ENCODE results near the gene IGLL1.
A peak's percentile ranks its signal among the peaks of the same experiment; 100 is the strongest.
"Not testable (repeated sequence)": the region's sequence is repeated elsewhere in the genome, so short reads cannot be mapped to it uniquely, and the experiment has no call there.

Gene IGLL1

GRCh38 chr22:23591201-23591791 is 11.2 kb upstream of the IGLL1 start:
- DNase-seq: peak; percentile 53 to 62

DNA sequence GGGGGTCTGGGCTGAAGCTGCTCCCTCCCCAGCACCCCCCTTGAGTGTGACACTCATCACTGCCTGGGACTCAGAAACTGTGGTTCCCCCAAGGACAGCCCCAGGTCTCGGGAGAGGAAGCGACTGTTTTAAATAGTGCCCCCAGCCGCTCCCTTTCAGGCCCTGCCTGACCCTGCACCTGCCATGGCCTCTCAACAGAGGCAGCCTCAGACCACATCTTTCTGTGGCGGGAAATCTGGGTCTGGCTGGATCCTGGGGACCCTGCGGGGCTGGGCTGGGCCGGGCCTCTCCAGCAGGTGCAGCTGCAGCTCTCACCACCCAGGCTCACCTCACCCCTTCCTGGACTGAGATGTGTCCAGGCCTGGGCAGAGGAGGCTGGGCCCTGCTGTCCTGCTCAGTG is 3.7 kb upstream of the IGLL1 start:
- no peak for DNase-seq

DNA sequence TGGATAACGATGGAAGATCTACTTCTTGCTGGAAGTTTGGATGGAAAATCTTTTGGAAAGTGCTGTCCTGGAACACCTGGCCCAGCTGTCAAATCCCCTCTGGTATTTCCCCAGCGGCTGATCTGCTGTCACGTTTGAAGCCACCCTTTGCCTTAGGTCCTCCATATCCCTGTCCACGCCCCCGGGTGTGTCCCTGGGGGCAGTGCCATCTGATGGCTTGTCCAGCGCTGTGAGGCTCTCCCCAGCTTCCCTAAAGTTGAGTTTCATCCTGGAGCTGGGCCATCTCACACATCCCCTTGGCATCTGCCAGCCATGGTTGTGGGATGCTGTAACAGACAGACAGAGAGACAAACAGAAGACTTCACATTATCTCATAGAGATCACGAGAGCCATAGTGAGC is 3.1 kb upstream of the IGLL1 start:
- DNase-seq: no peak

DNA sequence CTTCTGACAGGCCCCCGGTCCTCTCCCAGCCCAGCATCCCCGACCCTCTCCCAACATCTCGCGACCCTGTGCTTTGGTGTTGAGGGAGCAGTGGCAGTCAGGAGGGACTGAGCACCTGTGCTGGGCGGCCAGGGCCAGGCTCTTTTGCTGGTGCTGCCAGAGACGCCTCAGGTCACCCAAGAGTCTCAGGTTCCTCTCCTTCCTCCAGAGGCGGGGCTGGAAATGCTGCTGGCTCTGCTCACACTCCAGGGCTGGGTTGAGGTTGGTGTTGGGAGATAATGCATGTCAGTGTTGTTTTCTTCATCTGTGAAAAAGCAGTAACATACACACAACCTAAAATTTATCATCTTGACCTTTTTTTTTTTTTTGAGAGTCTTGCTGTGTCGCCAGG is 1.2 kb upstream of the IGLL1 start:
- DNase-seq: no peak

- DNase-seq: no peak
Observed at GRCh38 chr22:23580576-23581259, 628 bp upstream of the IGLL1 start.

- no peak for DNase-seq
Observed at GRCh38 chr22:23579280-23579679, 810 bp downstream of the IGLL1 start.

DNA sequence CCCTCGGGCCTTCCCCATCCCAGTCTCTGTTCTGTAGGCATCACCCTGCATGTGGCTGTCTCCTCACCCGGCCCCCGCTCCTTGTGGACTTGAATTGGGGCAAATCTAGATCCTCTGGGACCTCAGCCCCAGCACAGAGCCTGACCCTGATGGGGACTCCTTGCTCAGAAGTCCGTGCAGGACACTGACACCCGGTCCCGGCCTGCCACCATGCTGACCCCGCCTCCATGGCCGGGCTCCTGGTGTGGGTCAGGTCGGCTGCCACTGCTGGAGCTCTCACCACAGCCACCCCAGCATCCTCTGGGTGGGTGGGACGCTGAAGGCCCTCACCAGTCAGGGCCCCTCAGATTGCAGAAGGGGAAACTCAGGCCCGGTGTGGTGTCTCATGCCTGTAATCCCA is 1.8 kb downstream of the IGLL1 start:
- no peak for DNase-seq

DNA sequence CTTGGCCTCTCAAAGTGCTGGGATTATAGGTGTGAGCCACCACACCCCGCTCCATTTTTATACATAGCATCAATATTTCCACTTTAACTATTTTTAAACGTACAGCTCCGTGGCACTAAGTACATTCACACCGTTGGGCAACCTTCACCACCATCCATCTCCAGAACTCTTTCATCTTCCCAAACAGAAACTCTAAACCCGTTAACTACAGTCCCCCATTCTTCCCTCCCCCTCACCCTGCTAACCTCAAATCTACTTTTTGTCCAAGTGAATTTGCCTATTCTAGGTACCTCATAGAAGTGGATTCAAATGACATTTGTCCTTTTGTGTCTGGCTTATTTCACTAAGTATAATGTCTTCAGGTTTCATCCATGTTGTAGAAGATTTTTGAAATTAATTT is 3.4 kb downstream of the IGLL1 start:
- no peak for DNase-seq

DNA sequence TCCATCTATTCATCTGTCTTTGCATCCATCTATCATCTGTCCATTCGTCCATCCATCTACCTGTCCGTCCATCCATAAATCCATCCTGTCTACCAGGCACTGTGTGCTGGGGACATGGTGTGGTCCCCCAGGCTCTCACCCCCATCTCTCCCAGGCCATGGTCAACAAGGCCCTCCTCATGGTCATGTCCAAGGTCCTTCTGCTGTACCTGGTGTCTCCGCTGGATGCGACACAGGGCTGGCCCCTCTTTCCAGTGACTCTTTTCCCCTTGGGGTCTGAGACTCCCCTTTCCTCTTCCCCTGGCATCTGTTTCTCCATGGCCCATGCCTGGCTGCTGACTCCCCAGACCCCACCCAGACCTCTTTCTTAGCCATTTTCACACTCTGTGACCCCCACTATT is 4.5 kb downstream of the IGLL1 start:
- DNase-seq: no peak

DNA sequence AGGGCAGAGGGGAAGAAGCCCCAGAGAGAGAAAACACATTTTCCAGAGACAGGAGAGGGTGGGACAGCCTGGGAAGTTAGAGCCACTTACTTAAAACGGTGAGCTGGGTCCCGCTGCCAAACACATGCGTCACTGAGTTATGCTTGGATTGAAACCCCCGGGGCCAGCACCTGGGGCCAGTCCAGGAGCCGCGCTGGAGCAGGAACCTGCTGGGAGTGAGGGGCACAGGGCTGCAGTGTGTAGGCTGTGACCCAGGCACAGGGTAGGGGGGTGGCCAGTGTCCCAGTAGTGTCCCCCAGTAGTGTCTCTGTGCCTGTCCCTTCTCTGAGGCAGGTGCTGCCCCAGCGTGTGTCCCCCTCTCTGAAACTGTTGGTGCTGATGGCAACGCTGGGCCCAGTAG is 5.2 kb downstream of the IGLL1 start:
- DNase-seq: no peak

- no peak for DNase-seq
Observed at GRCh38 chr22:23574371-23574811, 5.7 kb downstream of the IGLL1 start.

GRCh38 chr22:23573701-23574235 is 6.3 kb downstream of the IGLL1 start:
- DNase-seq: not testable (repeated sequence)

DNA sequence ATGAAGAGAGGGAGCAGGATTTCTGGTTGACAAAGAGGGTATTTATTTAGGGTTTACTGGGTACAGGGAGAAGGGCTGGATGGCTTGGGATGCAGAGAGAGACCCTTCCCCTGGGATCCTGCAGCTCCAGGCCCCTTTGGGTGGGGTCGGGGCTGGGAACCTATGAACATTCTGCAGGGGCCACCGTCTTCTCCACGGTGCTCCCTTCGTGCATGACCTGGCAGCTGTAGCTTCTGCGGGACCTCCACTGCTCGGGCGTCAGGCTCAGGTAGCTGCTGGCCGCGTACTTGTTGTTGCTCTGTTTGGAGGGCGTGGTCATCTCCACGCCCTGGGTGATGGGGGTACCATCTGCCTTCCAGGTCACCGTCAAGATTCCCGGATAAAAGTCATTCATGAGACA is 7.0 kb downstream of the IGLL1 start:
- not testable (repeated sequence) for DNase-seq

DNA sequence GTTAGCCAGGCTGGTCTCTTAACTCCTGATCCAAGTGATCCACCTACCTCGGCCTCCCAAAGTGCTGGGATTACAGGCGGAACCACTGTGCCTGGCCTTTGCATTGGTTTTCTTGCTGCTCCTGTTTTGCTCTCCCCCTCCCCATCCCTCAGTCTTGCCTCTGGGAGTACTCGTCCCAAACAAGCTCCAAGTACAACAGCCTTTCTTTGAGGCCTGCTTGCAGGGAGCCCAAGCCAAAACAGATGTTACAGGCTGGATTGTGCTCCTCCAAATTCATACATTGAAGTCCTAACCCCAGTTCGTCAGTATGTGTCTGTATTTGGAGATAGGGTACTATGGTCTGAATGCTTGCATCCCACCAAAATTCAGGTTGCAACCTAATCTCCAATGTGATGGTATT is 8.6 kb downstream of the IGLL1 start:
- no peak for DNase-seq

DNA sequence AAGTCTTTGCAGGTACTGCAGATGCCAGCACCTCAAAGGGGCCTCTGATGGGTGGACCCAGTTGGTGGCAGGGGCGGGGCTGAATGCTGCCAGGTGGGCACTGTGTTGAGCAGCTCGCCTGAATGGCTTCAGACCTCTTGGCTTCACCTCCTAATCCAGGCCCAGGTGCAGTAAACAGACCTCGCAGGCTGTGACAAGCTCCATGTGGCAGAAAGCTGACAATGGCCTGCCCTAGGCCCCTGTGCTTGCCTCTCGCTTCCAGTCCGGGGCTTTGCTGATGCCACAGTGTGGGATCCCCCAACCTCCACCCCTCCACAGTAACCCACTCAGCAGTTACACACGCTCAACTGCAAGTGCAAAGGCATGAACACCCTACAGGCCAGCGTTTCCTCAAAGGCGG is 9.4 kb downstream of the IGLL1 start:
- DNase-seq: no peak

- no peak for DNase-seq
Observed at GRCh38 chr22:23569716-23570115, 10.4 kb downstream of the IGLL1 start.

GRCh38 chr22:23569291-23569690 is 10.8 kb downstream of the IGLL1 start:
- DNase-seq: no peak

- DNase-seq: no peak
Observed at GRCh38 chr22:23566705-23567475, 13.2 kb downstream of the IGLL1 start.

DNA sequence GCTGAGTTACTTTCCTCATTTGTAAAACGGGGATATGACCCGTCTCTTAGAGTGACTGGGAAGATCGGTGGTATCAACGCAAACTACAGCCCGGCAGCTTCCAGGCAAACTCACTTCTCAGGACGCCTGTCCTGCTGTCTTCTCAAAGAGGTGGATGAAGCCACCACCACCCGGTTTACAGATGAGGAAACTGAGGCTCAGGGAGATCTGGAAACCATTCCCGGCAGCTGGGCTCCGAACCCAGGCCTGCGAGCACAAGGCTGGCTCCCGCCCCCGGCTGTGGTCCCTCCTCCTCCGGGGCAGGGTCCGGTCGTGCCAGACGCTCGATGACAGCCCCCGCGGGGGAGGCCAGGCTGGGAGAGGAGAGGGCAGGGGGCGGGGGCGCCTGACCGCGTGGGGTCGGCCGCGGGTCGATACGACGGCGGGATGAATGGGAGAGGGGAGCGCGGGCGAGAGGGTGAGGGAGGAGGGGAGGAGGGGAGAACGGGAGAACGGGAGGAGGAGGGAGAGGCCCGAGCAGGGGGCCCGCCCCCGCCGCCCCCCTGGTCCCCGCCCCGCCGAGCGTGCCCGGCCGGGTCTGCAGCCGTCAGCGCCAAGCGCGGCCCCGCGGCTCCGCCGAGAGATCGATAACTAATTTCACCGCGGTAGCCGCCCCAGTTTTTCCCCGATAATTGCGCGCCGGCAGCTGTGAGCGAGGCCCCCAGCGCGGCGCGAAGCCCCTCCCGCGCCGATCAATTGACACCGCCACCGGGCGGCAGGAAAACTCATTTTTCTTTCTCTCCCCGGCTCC is 14.0 kb downstream of the IGLL1 start:
- DNase-seq: no peak

- no peak for DNase-seq
Observed at GRCh38 chr22:23565305-23565914, 14.7 kb downstream of the IGLL1 start.

GRCh38 chr22:23564276-23564675 is 15.8 kb downstream of the IGLL1 start:
- no peak for DNase-seq

DNA sequence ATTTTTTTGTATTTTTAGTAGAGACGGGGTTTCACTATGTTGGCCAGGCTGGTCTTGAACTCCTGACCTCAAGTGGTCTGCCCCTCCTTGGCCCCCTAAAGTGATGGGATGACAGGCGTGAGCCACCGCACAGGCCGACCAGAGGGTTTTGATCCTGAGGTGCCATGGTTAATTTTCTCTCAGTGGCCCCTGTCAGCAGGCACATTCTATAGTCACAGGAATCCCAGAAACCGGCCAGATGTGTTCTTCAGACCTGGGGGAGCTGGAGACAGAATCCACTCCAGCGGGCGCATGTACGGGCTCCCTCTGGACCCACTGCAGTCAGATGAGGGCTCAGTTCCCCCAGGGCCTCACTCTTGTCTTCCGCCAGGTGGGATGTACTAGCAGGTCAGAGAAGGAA is 17.0 kb downstream of the IGLL1 start:
- DNase-seq: no peak

GRCh38 chr22:23562186-23562585 is 17.9 kb downstream of the IGLL1 start:
- no peak for DNase-seq
